ENCODE results near the gene VWA3B. TPM values are rescaled to one million over a fixed set of nuclear protein-coding genes. Genes with fewer than 3 reads are reported as not detected.
"Not testable (repeated sequence)": the region's sequence is repeated elsewhere in the genome, so short reads cannot be mapped to it uniquely, and the experiment has no call there.

The VWA3B gene
- total RNA-seq, 6 experiments from 2014 or later = 0.09 to 0.24 (median 0.13) TPM; not detected in 2

DNA sequence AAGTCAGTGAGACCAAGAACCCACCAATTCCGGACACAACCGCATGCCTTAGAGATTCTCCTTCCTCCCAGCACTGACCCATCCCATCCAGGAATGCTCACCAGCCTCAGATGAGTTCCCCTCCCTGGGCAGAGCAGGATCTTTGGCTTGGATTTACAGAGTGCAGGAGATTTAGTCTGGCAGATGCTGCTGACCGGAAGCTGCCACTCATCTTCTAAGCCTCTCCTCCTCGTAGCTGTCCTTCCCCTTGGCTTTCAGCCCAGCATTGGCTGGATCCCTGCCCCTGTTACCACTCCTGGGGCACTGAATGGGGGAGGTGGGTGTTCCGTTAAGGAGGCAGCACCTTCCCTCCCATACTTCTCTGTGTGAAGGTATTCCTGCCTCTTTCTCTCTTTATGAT, 53.2 kb downstream of the VWA3B start:
- Histone ChIP-seq H3K4me1 (no peaks in the 10 kb centered on the region), H3K27ac (no peak overlapping the region), H3K27me3 (no peaks in the 10 kb centered on the region), H3K9me3 (no peaks in the 10 kb centered on the region), H3K36me3 (no peaks in the 10 kb centered on the region), H3K4me3 (no peak overlapping the region)
- intact Hi-C loops (cut with DNase I) = no loop called here
- DNase-seq = no peak
- 78% methylated on average over 4 of the region's 5 CpGs for WGBS (ENCODE audit: insufficient coverage, low coverage, low lambda C conversion rate, missing lambda C conversion rate)
- TF ChIP-seq POLR2A (IDR thresholded peaks at IDR 0.05) = no peak
- TF ChIP-seq, protein P1, sequence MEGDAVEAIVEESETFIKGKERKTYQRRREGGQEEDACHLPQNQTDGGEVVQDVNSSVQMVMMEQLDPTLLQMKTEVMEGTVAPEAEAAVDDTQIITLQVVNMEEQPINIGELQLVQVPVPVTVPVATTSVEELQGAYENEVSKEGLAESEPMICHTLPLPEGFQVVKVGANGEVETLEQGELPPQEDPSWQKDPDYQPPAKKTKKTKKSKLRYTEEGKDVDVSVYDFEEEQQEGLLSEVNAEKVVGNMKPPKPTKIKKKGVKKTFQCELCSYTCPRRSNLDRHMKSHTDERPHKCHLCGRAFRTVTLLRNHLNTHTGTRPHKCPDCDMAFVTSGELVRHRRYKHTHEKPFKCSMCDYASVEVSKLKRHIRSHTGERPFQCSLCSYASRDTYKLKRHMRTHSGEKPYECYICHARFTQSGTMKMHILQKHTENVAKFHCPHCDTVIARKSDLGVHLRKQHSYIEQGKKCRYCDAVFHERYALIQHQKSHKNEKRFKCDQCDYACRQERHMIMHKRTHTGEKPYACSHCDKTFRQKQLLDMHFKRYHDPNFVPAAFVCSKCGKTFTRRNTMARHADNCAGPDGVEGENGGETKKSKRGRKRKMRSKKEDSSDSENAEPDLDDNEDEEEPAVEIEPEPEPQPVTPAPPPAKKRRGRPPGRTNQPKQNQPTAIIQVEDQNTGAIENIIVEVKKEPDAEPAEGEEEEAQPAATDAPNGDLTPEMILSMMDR (IDR thresholded peaks at IDR 0.05) = no peak
- no peak for ATAC-seq

DNA sequence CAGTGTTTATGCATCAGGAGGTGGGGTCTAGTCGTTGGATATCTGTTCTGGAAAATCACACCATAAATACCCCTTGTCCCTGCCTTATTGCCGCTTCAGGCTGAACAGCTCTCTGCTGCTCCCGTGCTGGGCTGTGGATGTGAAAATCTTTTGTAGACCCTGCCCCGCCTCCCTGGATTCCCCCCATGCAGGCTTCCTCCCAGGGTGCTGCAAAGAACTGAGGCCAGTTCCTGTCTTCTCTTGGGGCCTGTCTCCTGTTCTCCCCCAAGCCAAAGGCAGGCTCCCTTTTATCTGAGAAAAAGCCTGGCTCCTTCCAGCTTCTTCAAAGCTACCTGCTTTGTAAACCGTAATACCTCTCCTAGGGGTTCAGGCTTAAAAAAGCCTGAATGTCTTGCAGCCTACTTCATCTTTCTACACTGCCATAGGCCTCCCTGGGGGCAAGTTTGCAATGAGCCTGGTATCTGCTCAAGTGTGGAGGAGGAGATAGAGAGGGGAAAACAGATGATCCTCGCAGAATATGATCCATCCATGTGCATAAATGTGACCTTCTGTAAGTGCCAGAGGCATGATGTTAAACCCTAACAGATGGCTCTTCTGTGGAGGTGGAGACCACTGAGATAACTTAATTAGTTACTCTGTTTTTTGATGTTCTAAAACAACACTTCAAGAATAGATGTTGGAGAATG, 55.3 kb downstream of the VWA3B start:
- Histone ChIP-seq H3K9me3 (no peaks in the 10 kb centered on the region), H3K36me3 (no peaks in the 10 kb centered on the region), H3K4me3 (no peak overlapping the region), H3K27me3 (no peaks in the 10 kb centered on the region), H3K27ac (no peak overlapping the region), H3K4me1 (no peaks in the 10 kb centered on the region)
- no peak for ATAC-seq
- intact Hi-C loops (cut with DNase I) = no loop called here
- WGBS (ENCODE audit: insufficient coverage, low coverage, low lambda C conversion rate, missing lambda C conversion rate) = 59% methylated on average over 5 of the region's 6 CpGs
- DNase-seq = no peak
- no peak for TF ChIP-seq POLR2A (IDR thresholded peaks at IDR 0.05)
- TF ChIP-seq, protein P1 (IDR thresholded peaks at IDR 0.05) = no peak

DNA sequence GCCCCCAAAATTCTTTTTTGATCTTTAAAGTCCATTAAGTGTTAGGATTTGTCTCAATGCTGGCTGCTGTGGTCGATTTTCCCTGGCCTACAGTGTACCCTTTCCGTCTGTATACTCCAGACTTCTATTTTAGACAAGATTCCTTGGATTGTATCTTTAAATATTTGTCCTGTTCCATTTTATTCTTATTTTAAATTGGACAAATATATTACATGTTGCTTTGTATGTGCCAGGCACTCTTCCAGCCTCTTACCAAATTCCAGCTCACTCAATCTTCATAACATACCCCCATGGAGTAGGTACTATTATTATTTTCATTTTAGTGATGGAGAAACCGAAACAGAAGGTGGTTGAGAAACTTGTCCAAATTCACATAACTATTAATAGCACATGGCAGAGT, 58.1 kb downstream of the VWA3B start:
- no peak for TF ChIP-seq POLR2A (IDR thresholded peaks at IDR 0.05)
- TF ChIP-seq, protein P1 (IDR thresholded peaks at IDR 0.05) = no peak
- no peak overlapping the region for H3K27ac ChIP-seq
- H3K9me3 ChIP-seq = no peaks in the 10 kb centered on the region
- H3K36me3 ChIP-seq = no peaks in the 10 kb centered on the region
- DNase-seq (no peak), ATAC-seq (no peak)
- H3K4me1 ChIP-seq = peaks cover 0 to 2% (median 0%) of the 10 kb centered on the region in 4 donors
- 35% methylated on average over 3 of the region's 3 CpGs for WGBS (ENCODE audit: insufficient coverage, low coverage, low lambda C conversion rate, missing lambda C conversion rate)
- H3K4me3 ChIP-seq = no peak overlapping the region
- intact Hi-C loops (cut with DNase I) = no loop called here
- H3K27me3 ChIP-seq = no peaks in the 10 kb centered on the region

DNA sequence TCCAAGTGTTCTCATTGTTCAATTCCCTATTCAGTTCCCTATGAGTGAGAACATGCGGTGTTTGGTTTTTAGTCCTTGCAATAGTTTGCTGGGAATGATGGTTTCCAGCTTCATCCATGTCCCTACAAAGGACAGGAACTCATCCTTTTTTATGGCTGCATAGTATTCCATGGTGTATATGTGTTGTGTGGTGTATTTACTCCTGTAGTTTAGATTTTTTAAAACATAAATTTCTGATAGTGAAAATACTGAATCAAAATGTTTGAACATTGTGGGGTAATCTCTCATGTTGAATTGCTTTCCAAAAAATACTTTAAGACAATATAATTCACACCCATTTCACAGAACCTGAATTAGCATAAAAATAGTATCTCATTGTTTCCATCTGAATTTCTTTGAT, 60.9 kb downstream of the VWA3B start:
- WGBS (ENCODE audit: insufficient coverage, low coverage, low lambda C conversion rate, missing lambda C conversion rate) = 100% methylated on average over 1 of the region's 1 CpG
- H3K9me3 ChIP-seq; intact Hi-C loops (cut with DNase I); ATAC-seq; H3K36me3 ChIP-seq; H3K4me1 ChIP-seq; H3K27me3 ChIP-seq; H3K27ac ChIP-seq; H3K4me3 ChIP-seq; DNase-seq: not testable (repeated sequence)

DNA sequence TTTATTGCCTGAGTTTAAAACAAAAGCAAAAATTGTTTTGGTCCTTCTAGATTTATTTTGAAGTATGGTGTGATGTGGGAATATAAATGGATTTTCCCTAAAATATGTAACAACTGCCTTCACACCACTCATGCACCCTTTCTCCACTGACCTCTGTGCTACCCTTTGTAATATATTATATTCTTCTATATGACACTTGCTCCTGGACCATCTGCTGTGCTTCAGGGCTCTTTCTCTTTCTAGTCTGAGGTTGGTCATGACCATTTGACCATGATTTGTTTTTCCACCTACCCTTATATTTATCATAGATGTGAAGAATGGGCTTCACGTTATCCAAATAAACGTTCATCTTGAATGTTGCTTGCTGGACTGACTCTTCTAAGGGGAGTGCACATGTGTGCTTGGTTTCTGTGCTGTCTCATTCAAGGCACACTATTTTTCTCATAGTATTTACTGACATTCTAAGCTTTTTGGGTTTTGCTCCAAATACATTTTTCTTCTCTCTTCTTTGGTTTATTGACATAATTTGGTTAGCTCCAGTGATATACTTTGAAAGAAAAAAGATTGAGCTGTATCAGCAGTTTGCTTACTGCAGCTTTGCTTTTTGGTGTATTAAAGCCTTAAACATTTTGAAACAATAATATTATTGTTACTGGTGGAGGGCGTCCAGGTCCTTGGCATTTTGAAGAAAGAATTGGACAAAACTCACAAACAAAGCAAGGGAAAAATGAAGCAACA, 61.8 kb downstream of the VWA3B start:
- H3K27me3 ChIP-seq = no peaks in the 10 kb centered on the region
- H3K4me1 ChIP-seq = peaks cover 0 to 2% (median 0%) of the 10 kb centered on the region in 4 donors
- H3K27ac ChIP-seq = peak overlapping the region in 1 of 3 donors; percentile 22
- TF ChIP-seq, protein P1 (IDR thresholded peaks at IDR 0.05) = no peak
- no peak for TF ChIP-seq POLR2A (IDR thresholded peaks at IDR 0.05)
- no peak overlapping the region for H3K4me3 ChIP-seq
- intact Hi-C loops (cut with DNase I) = no loop called here
- DNase-seq (no peak), ATAC-seq (no peak)
- no peaks in the 10 kb centered on the region for H3K9me3 ChIP-seq
- WGBS (ENCODE audit: insufficient coverage, low coverage, low lambda C conversion rate, missing lambda C conversion rate) = 73% methylated on average over 3 of the region's 3 CpGs
- no peaks in the 10 kb centered on the region for H3K36me3 ChIP-seq
